ENCODE data around the gene HLA-C. TPM values are rescaled to one million over a fixed set of nuclear protein-coding genes. Genes with fewer than 3 reads are reported as not detected.

HLA-C gene
- total and polyA plus RNA-seq, 2 experiments from 2014 or later: 394 to 451 TPM

- TF ChIP-seq EZH2phosphoT487 (IDR thresholded peaks at IDR 0.05; ENCODE audit: low read depth, severe bottlenecking, unreplicated experiment): no peak
- no peak for TF ChIP-seq EZH2 (IDR thresholded peaks at IDR 0.05; ENCODE audit: borderline replicate concordance)
- no peak for TF ChIP-seq CTCF (IDR thresholded peaks at IDR 0.05; ENCODE audit: poor library complexity)
- H3K9me2 ChIP-seq (replicated peaks; ENCODE audit: insufficient read depth): no peaks in the 10 kb centered on the region
- DNase-seq (ENCODE audit: low spot score): no peak
- H3K4me2 ChIP-seq: no peak overlapping the region
- no peaks in the 10 kb centered on the region for H3K9me3 ChIP-seq (ENCODE audit: low read depth)
- no peaks in the 10 kb centered on the region for H3K27me3 ChIP-seq
- no peak overlapping the region for H2AFZ ChIP-seq
- no peaks in the 10 kb centered on the region for H4K20me1 ChIP-seq (ENCODE audit: insufficient read depth, poor library complexity, severe bottlenecking)
- H3K79me2 ChIP-seq: no peaks in the 10 kb centered on the region
- H3K36me3 ChIP-seq (replicated peaks; ENCODE audit: insufficient read depth, low read depth): no peaks in the 10 kb centered on the region
- H3K4me1 ChIP-seq (ENCODE audit: insufficient read depth): no peaks in the 10 kb centered on the region
- no peak overlapping the region for H3K27ac ChIP-seq
- H3K4me3 ChIP-seq: no peak overlapping the region
- WGBS (ENCODE audit: low lambda C conversion rate, missing lambda C conversion rate): 58% methylated on average over 7 of the region's 7 CpGs
Observed at GRCh38 chr6:31227143-31227542, 44.7 kb downstream of the HLA-C start.

GRCh38 chr6:31225735-31226134 lies 46.2 kb downstream of the HLA-C start:
- H3K79me2 ChIP-seq: no peaks in the 10 kb centered on the region
- H3K4me3 ChIP-seq: no peak overlapping the region
- TF ChIP-seq EZH2 (IDR thresholded peaks at IDR 0.05; ENCODE audit: borderline replicate concordance) (no peak), CTCF (IDR thresholded peaks at IDR 0.05; ENCODE audit: poor library complexity) (no peak), EZH2phosphoT487 (IDR thresholded peaks at IDR 0.05; ENCODE audit: low read depth, severe bottlenecking, unreplicated experiment) (no peak)
- H3K4me2 ChIP-seq: no peak overlapping the region
- H3K27me3 ChIP-seq: no peaks in the 10 kb centered on the region
- H2AFZ ChIP-seq: no peak overlapping the region
- no peaks in the 10 kb centered on the region for H3K9me3 ChIP-seq (ENCODE audit: low read depth)
- H3K27ac ChIP-seq: no peak overlapping the region
- H3K4me1 ChIP-seq (ENCODE audit: insufficient read depth): no peaks in the 10 kb centered on the region
- no CpG with 5 or more reads among the region's 7 CpGs for WGBS (ENCODE audit: low lambda C conversion rate, missing lambda C conversion rate)
- H3K9me2 ChIP-seq (replicated peaks; ENCODE audit: insufficient read depth): no peaks in the 10 kb centered on the region
- H3K36me3 ChIP-seq (replicated peaks; ENCODE audit: insufficient read depth, low read depth): no peaks in the 10 kb centered on the region
- no peak for DNase-seq (ENCODE audit: low spot score)
- no peaks in the 10 kb centered on the region for H4K20me1 ChIP-seq (ENCODE audit: insufficient read depth, poor library complexity, severe bottlenecking)

GRCh38 chr6:31222496-31222895 lies 49.4 kb downstream of the HLA-C start:
- no peaks in the 10 kb centered on the region for H3K9me3 ChIP-seq (ENCODE audit: low read depth)
- TF ChIP-seq CTCF (IDR thresholded peaks at IDR 0.05; ENCODE audit: poor library complexity) (no peak), EZH2 (IDR thresholded peaks at IDR 0.05; ENCODE audit: borderline replicate concordance) (no peak), EZH2phosphoT487 (IDR thresholded peaks at IDR 0.05; ENCODE audit: low read depth, severe bottlenecking, unreplicated experiment) (no peak)
- H3K79me2 ChIP-seq: no peaks in the 10 kb centered on the region
- no peak overlapping the region for H2AFZ ChIP-seq
- no peaks in the 10 kb centered on the region for H3K4me1 ChIP-seq (ENCODE audit: insufficient read depth)
- H3K36me3 ChIP-seq (replicated peaks; ENCODE audit: insufficient read depth, low read depth): no peaks in the 10 kb centered on the region
- H3K27ac ChIP-seq: no peak overlapping the region
- no peak for DNase-seq (ENCODE audit: low spot score)
- H3K27me3 ChIP-seq: no peaks in the 10 kb centered on the region
- H3K4me2 ChIP-seq: no peak overlapping the region
- no peaks in the 10 kb centered on the region for H4K20me1 ChIP-seq (ENCODE audit: insufficient read depth, poor library complexity, severe bottlenecking)
- no peaks in the 10 kb centered on the region for H3K9me2 ChIP-seq (replicated peaks; ENCODE audit: insufficient read depth)
- H3K4me3 ChIP-seq: no peak overlapping the region

Small RNA genes lying within 50 kb of the gene (small RNA-seq; reads per million reads assigned to genes)
- gene AL662844.1: not detected

Other genes starting within 250 kb of the HLA-C start
- not detected in 2 replicates for gene C6orf15, start 159.5 kb downstream of the HLA-C start, total RNA-seq
- gene C6orf15, start 159.5 kb downstream of the HLA-C start, polyA plus RNA-seq: not detected in 2 replicates
- gene PSORS1C1, start 157.3 kb downstream of the HLA-C start, total RNA-seq: 0.80 and 1.4 TPM in 2 replicates
- 3.9 and 4.6 TPM in 2 replicates for gene PSORS1C1, start 157.3 kb downstream of the HLA-C start, polyA plus RNA-seq
- 0.20 TPM in 1 of 2 replicates, not detected in the other for gene CDSN, start 151.6 kb downstream of the HLA-C start, total RNA-seq
- gene CDSN, start 151.6 kb downstream of the HLA-C start, polyA plus RNA-seq: not detected in 2 replicates
- gene PSORS1C2, start 133.0 kb downstream of the HLA-C start, total RNA-seq: not detected in 2 replicates
- not detected in 2 replicates for gene PSORS1C2, start 133.0 kb downstream of the HLA-C start, polyA plus RNA-seq
- 7.9 and 8.9 TPM in 2 replicates for gene CCHCR1, start 114.3 kb downstream of the HLA-C start, total RNA-seq
- gene CCHCR1, start 114.3 kb downstream of the HLA-C start, polyA plus RNA-seq: 6.1 and 13.3 TPM in 2 replicates
- 6.3 and 6.7 TPM in 2 replicates for gene TCF19, start 113.5 kb downstream of the HLA-C start, total RNA-seq
- 5.0 and 7.4 TPM in 2 replicates for gene TCF19, start 113.5 kb downstream of the HLA-C start, polyA plus RNA-seq
- gene POU5F1, start 101.4 kb downstream of the HLA-C start, total RNA-seq: 1.1 and 2.1 TPM in 2 replicates
- gene POU5F1, start 101.4 kb downstream of the HLA-C start, polyA plus RNA-seq: 0.94 and 1.8 TPM in 2 replicates
- 46.9 and 52.2 TPM in 2 replicates for gene HLA-B, start 85.1 kb upstream of the HLA-C start, total RNA-seq
- 151 and 216 TPM in 2 replicates for gene HLA-B, start 85.1 kb upstream of the HLA-C start, polyA plus RNA-seq
- gene MICA, start 131.5 kb upstream of the HLA-C start, total RNA-seq: 32.6 and 36.0 TPM in 2 replicates
- gene MICA, start 131.5 kb upstream of the HLA-C start, polyA plus RNA-seq: 41.9 and 43.8 TPM in 2 replicates
- 0.40 and 0.67 TPM in 2 replicates for gene MICB, start 226.1 kb upstream of the HLA-C start, total RNA-seq
- 0.11 and 0.44 TPM in 2 replicates for gene MICB, start 226.1 kb upstream of the HLA-C start, polyA plus RNA-seq

Measured in hepatocyte (in vitro differentiated cells).